Measurements from ENCODE around the gene ITSN1. TPM values are rescaled to one million over a fixed set of nuclear protein-coding genes. Genes with fewer than 3 reads are reported as not detected.

ITSN1 gene
- total and polyA plus RNA-seq, 2 experiments from 2014 or later: 77.9 to 95.7 TPM

GRCh38 chr21:33820798-33821197 is 178.5 kb downstream of the ITSN1 start:
- Mint-ChIP-seq H3K27ac (no peak overlapping the region), H3K27me3 (ENCODE audit: insufficient read depth, low read depth, poor library complexity) (peaks cover 1% of the 10 kb centered on the region), H3K4me3 (no peak overlapping the region), H3K9me3 (no peaks in the 10 kb centered on the region), H3K4me1 (peaks cover 10% of the 10 kb centered on the region; the same call in 2 of the 3 replicates), H3K36me3 (ENCODE audit: low read depth) (peaks cover 12% of the 10 kb centered on the region)
- 0 out of 2 replicates have a peak, but pooled peaks cover 3% of the 10 kb centered on the region for H3F3A ChIP-seq (replicated peaks; ENCODE audit: low read depth)
- ATAC-seq: no peak
- H4K20me1 ChIP-seq (replicated peaks; ENCODE audit: insufficient read depth): 0 out of 2 replicates have a peak, but pooled peaks cover 3% of the 10 kb centered on the region
- 0 out of 2 replicates have a peak, but pooled peaks cover 3% of the 10 kb centered on the region for H3K79me2 ChIP-seq (replicated peaks; ENCODE audit: insufficient read depth)
- H3K27me3 ChIP-seq (ENCODE audit: insufficient read depth): no peaks in the 10 kb centered on the region
- no peak overlapping the region for H3K4me3 ChIP-seq
- H2AFZ ChIP-seq: no peak overlapping the region
- no peak overlapping the region for H3K4me2 ChIP-seq
- TF ChIP-seq EZH2 (IDR thresholded peaks at IDR 0.05; ENCODE audit: low read depth, unreplicated experiment) (no peak), NANOG (IDR thresholded peaks at IDR 0.05; ENCODE audit: borderline replicate concordance) (no peak), ZNF331 (CRISPR knock-in tag; IDR thresholded peaks at IDR 0.05; ENCODE audit: low read depth) (no peak), EZH2phosphoT487 (IDR thresholded peaks at IDR 0.05; ENCODE audit: unreplicated experiment) (no peak), ZNF114 (CRISPR knock-in tag; IDR thresholded peaks at IDR 0.05) (no peak), REST (IDR thresholded peaks at IDR 0.05; ENCODE audit: unreplicated experiment) (no peak), CTCF (conservative IDR thresholded peaks at IDR 0.05; ENCODE audit: low read depth in 2 of 2) (no peak), ZNF462 (CRISPR knock-in tag; IDR thresholded peaks at IDR 0.05) (no peak)
- TF ChIP-seq, protein P1, sequence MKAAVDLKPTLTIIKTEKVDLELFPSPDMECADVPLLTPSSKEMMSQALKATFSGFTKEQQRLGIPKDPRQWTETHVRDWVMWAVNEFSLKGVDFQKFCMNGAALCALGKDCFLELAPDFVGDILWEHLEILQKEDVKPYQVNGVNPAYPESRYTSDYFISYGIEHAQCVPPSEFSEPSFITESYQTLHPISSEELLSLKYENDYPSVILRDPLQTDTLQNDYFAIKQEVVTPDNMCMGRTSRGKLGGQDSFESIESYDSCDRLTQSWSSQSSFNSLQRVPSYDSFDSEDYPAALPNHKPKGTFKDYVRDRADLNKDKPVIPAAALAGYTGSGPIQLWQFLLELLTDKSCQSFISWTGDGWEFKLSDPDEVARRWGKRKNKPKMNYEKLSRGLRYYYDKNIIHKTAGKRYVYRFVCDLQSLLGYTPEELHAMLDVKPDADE (IDR thresholded peaks at IDR 0.05): no peak
- H3K36me3 ChIP-seq (ENCODE audit: insufficient read depth): peaks cover 24% of the 10 kb centered on the region
- H3K9me2 ChIP-seq (ENCODE audit: insufficient read depth): no peaks in the 10 kb centered on the region
- DNase-seq (ENCODE audit: low spot score): no peak
- H3K4me1 ChIP-seq (ENCODE audit: insufficient read depth): no peaks in the 10 kb centered on the region
- no peak overlapping the region for H3K27ac ChIP-seq (ENCODE audit: low read depth)
